HepG2 (cell line): Measurements from ENCODE around the gene ZNF341. TPM values are rescaled to one million over a fixed set of nuclear protein-coding genes. Genes with fewer than 3 reads are reported as not detected.

ENCODE experiments used
- ATAC-seq: fragments of 200-7000 bp; cut with Tn5 transposase; 3 replicates; pipeline ENCODE4 v1.9.1; 2020; ENCODE audit warnings: mild to moderate bottlenecking, moderate library complexity
- BruUV-seq: library from RNA; stranded (reverse); fragments of 400-500 nt; replicated peaks from 2 replicates; lab custom pipeline; 2021; lab: Mats Ljungman, UMichigan
- CTCF ChIA-PET: fragments of 300-600 bp; formaldehyde crosslinking; extraction: SDS; loops from one replicate; lab custom pipeline; 2021; ENCODE audit warnings: low total read pairs, inconsistent platforms, low intra/inter-chr PET ratio; lab: Yijun Ruan, JAX
- POLR2A ChIA-PET: fragments of 350-600 bp; sonication (Branson Sonifier 250); formaldehyde crosslinking; loops from one replicate; lab custom pipeline; 2020; ENCODE audit warnings: antibody characterized with exemption, inconsistent platforms; lab: Yijun Ruan, JAX
- DNase-seq: peaks from one replicate; pipeline ENCODE4 v3.0.0-alpha.2; 2015; ENCODE audit warnings: low spot score
- FAIRE-seq: peaks from 3 replicates; lab custom pipeline; 2011; peaks lifted over from hg19 to GRCh38; lab: Jason Lieb, UNC
- H2AFZ ChIP-seq: one replicate; pipeline ENCODE4 v1.6.1; 2011; ENCODE audit warnings: low read length, inconsistent platforms
- H3K27ac ChIP-seq: fragments of 300-600 bp; 3 replicates; pipeline ENCODE4 v1.8.0; 2011; ENCODE audit warnings: mixed run types, mild to moderate bottlenecking, mixed read lengths, low read length, inconsistent platforms; ENCODE audit not compliant: insufficient read depth; ENCODE audit errors: extremely low read length
- H3K27me3 ChIP-seq, 2 experiments: fragments of 200-600 bp in 1 of 2; 2 replicates in 1 of 2; 3 replicates in 1 of 2; pipeline versions ENCODE4 v1.6.0 to v1.8.0; 2011; ENCODE audit warnings: low read length in 2 of 2, mild to moderate bottlenecking in 2 of 2, moderate library complexity in 2 of 2, inconsistent platforms in 1 of 2; ENCODE audit not compliant: insufficient read depth in 2 of 2, control insufficient read depth in 1 of 2
- H3K36me3 ChIP-seq, 2 experiments: fragments of 200-600 bp in 1 of 2; replicated peaks in 1 of 2; 2 replicates in 1 of 2; 3 replicates in 1 of 2; pipeline versions ENCODE4 v1.5.1 to v1.8.0; 2011; ENCODE audit warnings: low read length in 2 of 2, inconsistent platforms in 1 of 2; ENCODE audit not compliant: insufficient read depth in 2 of 2, control insufficient read depth in 1 of 2
- H3K4me1 ChIP-seq: 2 replicates; pipeline ENCODE4 v1.5.1; 2012; ENCODE audit warnings: low read length, inconsistent platforms; ENCODE audit not compliant: insufficient read depth
- H3K4me2 ChIP-seq: 2 replicates; pipeline ENCODE4 v1.6.0; 2011; ENCODE audit warnings: low read depth, low read length, inconsistent platforms
- H3K4me3 ChIP-seq, 3 experiments: fragments of 200-600 bp in 1 of 3; sonication (generic), shearing (Covaris generic) in 1 of 3; replicated peaks in 1 of 3; 2 replicates each; pipeline ENCODE4 v1.5.1; 2011 to 2016; ENCODE audit warnings: low read length in 3 of 3, inconsistent platforms in 2 of 3, low read depth in 2 of 3, mild to moderate bottlenecking in 2 of 3, control low read depth in 1 of 3, mixed read lengths in 1 of 3; ENCODE audit not compliant: insufficient read depth in 1 of 3
- H3K79me2 ChIP-seq: one replicate; pipeline ENCODE4 v1.6.1; 2011; ENCODE audit warnings: low read length, inconsistent platforms; ENCODE audit not compliant: insufficient read depth
- H3K9ac ChIP-seq: 2 replicates; pipeline ENCODE4 v1.6.0; 2011; ENCODE audit warnings: mild to moderate bottlenecking, low read depth, low read length, inconsistent platforms; ENCODE audit not compliant: insufficient read depth
- H3K9me3 ChIP-seq: 2 replicates; pipeline ENCODE4 v1.5.1; 2012; ENCODE audit warnings: mild to moderate bottlenecking, low read length
- H4K20me1 ChIP-seq: 2 replicates; pipeline ENCODE4 v1.6.0; 2011; ENCODE audit warnings: inconsistent platforms, mild to moderate bottlenecking, low read length, moderate library complexity; ENCODE audit not compliant: insufficient read depth
- ARHGAP35 ChIP-seq: sonication (generic); formaldehyde crosslinking; IDR thresholded peaks from 2 replicates; pipeline ENCODE4 v1.9.0; 2022; ENCODE audit warnings: mild to moderate bottlenecking, inconsistent platforms, moderate library complexity, missing genetic modification reagents, borderline replicate concordance
- KLF12 ChIP-seq: sonication (generic); formaldehyde crosslinking; IDR thresholded peaks from 2 replicates; pipeline ENCODE4 v1.4.0; 2020; ENCODE audit warnings: missing genetic modification reagents, borderline replicate concordance
- WGBS: methylation state at CpG from one replicate; pipeline ENCODE4 v1.1.6; 2017; ENCODE audit warnings: low lambda C conversion rate; 5-methylcytosine and 5-hydroxymethylcytosine counted together
- in situ Hi-C: cut with HindIII; loops from 2 replicates; pipeline ENCODE4 v1.10.0; 2017; ENCODE audit warnings: low pct_unique_long_range_greater_than_20kb; ENCODE audit not compliant: extremely low pct_ligation_motif_present
- intact Hi-C: fragments of 100-400 bp; cut with micrococcal nuclease; formaldehyde crosslinking; loops from one replicate; pipeline ENCODE4 v1.10.0; 2022; ENCODE audit not compliant: unreplicated experiment
- polyA plus RNA-seq, 8 experiments: library from polyadenylated mRNA; depleted of rRNA in 3 of 8; stranded (reverse) in 7 of 8; unstranded in 1 of 8; fragments of >200 nt; fragmentation: Illumina TruSeq in 4 of 8; extraction: Trizol in 4 of 8; gene quantifications; 2 replicates each; pipeline versions ENCODE4 v1.2.1 to v1.2.3, GENCODE V29; 2011 to 2016; ENCODE audit warnings: low read depth in 4 of 8, missing spikeins in 1 of 8, mixed read lengths in 1 of 8; ENCODE audit not compliant: insufficient read depth in 1 of 8
- total RNA-seq, 5 experiments: library from RNA; depleted of rRNA; stranded (reverse); fragments of >200 nt; fragmentation: Illumina TruSeq; extraction: Trizol; gene quantifications; 2 replicates each; pipeline ENCODE4 v1.2.3, GENCODE V29; 2016; ENCODE audit warnings: low read depth in 1 of 5
- TF ChIP-seq, protein P1 (sequence below): fragments of 450-650 bp; IDR thresholded peaks from 2 replicates; pipeline ENCODE4 v1.6.1; 2016
- TF ChIP-seq, protein P2 (sequence below): sonication (generic); formaldehyde crosslinking; IDR thresholded peaks from 2 replicates; pipeline ENCODE4 v1.8.0; 2022; ENCODE audit warnings: mild to moderate bottlenecking, missing genetic modification reagents, moderate library complexity
- TF ChIP-seq, protein P3 (sequence below): sonication (generic); formaldehyde crosslinking; IDR thresholded peaks from 2 replicates; pipeline ENCODE4 v1.4.0; 2020; ENCODE audit warnings: missing genetic modification reagents

ZNF341 gene
- total and polyA plus RNA-seq, 2 of the 13 experiments (the other 11 are each of a cell fraction or from before 2014, with no cell fraction given): 1.1 to 2.2 TPM

DNA sequence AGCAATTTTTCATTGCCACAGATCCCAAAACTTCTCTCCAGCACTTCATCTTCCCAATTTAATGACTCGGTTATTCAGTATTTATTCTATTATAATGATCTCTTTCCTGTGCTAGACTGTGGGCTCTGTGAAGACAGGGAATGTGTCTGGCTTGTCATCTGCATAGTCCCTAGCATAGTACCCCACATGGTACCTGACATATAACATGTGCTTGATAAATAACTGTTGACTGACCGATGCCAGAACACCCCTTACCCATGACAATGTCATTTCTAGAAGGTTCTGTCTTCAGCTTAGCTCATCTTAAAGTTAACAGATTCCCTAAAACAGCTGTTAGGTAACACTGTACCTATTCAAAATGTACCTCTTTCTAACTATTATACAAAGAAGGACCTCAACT is 15.3 kb upstream of the ZNF341 start:
- in situ Hi-C loops: no loop called here
- Histone ChIP-seq H3K27ac (no peak overlapping the region), H3K4me1 (peaks cover 73% of the 10 kb centered on the region), H2AFZ (no peak overlapping the region), H3K79me2 (no peaks in the 10 kb centered on the region), H3K27me3 (peaks cover 2 to 4% of the 10 kb centered on the region in 2 experiments; a peak in 2 of 5 replicates), H3K4me2 (no peak overlapping the region), H4K20me1 (no peaks in the 10 kb centered on the region), H3K36me3 (no peaks in the 10 kb centered on the region), H3K4me3 (no peak overlapping the region), H3K9me3 (no peaks in the 10 kb centered on the region), H3K9ac (no peak overlapping the region)
- intact Hi-C loops: no loop called here
- ChIA-PET POLR2A (no interaction called here), CTCF (no interaction called here)
- TF ChIP-seq KLF12 (CRISPR knock-in tag): 0 out of 2 replicates have a peak, but pooled peaks have one; percentile 32
- TF ChIP-seq, protein P1, sequence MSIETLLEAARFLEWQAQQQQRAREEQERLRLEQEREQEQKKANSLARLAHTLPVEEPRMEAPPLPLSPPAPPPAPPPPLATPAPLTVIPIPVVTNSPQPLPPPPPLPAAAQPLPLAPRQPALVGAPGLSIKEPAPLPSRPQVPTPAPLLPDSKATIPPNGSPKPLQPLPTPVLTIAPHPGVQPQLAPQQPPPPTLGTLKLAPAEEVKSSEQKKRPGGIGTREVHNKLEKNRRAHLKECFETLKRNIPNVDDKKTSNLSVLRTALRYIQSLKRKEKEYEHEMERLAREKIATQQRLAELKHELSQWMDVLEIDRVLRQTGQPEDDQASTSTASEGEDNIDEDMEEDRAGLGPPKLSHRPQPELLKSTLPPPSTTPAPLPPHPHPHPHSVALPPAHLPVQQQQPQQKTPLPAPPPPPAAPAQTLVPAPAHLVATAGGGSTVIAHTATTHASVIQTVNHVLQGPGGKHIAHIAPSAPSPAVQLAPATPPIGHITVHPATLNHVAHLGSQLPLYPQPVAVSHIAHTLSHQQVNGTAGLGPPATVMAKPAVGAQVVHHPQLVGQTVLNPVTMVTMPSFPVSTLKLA: peak; percentile 98
- TF ChIP-seq, protein P2, sequence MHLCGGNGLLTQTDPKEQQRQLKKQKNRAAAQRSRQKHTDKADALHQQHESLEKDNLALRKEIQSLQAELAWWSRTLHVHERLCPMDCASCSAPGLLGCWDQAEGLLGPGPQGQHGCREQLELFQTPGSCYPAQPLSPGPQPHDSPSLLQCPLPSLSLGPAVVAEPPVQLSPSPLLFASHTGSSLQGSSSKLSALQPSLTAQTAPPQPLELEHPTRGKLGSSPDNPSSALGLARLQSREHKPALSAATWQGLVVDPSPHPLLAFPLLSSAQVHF (CRISPR knock-in tag): no peak
- TF ChIP-seq, protein P3, sequence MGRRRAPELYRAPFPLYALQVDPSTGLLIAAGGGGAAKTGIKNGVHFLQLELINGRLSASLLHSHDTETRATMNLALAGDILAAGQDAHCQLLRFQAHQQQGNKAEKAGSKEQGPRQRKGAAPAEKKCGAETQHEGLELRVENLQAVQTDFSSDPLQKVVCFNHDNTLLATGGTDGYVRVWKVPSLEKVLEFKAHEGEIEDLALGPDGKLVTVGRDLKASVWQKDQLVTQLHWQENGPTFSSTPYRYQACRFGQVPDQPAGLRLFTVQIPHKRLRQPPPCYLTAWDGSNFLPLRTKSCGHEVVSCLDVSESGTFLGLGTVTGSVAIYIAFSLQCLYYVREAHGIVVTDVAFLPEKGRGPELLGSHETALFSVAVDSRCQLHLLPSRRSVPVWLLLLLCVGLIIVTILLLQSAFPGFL (CRISPR knock-in tag): 0 out of 2 replicates have a peak, but pooled peaks have one; percentile 26
- TF ChIP-seq ARHGAP35: no peak
- DNase-seq (no peak), FAIRE-seq (no peak), ATAC-seq (no peak)
- no TSS peak for BruUV-seq
- WGBS: 17% methylated on average over 2 of the region's 2 CpGs
